Adrenal gland (tissue), 12 donors: Measurements from ENCODE around the gene ARL15. TPM values are rescaled to one million over a fixed set of nuclear protein-coding genes. Genes with fewer than 3 reads are reported as not detected.

ENCODE experiments used
- DNase-seq, 7 donors: peaks; one replicate each; pipeline ENCODE4 v3.0.0-alpha.2; 2019 to 2020
- H3K27ac ChIP-seq, 5 donors: fragments of 200-600 bp; sonication (generic) in 4 of 5; 1 replicate in 3 of 5; 2 replicates in 2 of 5; pipeline versions ENCODE4 v1.5.1 to v1.8.0; 2016 to 2020; ENCODE audit warnings: mild to moderate bottlenecking in 1 of 5
- H3K27me3 ChIP-seq: fragments of 200-600 bp; 2 replicates; pipeline ENCODE4 v1.8.0; 2021
- H3K36me3 ChIP-seq, 2 donors: fragments of 200-600 bp; replicated peaks in 1 of 2; 1 replicate in 1 of 2; 2 replicates in 1 of 2; pipeline versions ENCODE4 v1.5.1 to v1.8.0; 2018 to 2022
- H3K4me1 ChIP-seq, 2 donors: fragments of 200-600 bp; replicated peaks in 1 of 2; 1 replicate in 1 of 2; 2 replicates in 1 of 2; pipeline versions ENCODE4 v1.5.1 to v1.8.0; 2018 to 2021
- H3K4me3 ChIP-seq, 4 donors: fragments of 200-600 bp; sonication (generic) in 3 of 4; one replicate each; pipeline ENCODE4 v1.5.1; 2016 to 2018
- H3K9me3 ChIP-seq, 3 donors: fragments of 200-600 bp; sonication (generic) in 1 of 3; replicated peaks in 1 of 3; 1 replicate in 2 of 3; 2 replicates in 1 of 3; pipeline versions ENCODE4 v1.5.1 to v1.8.0; 2016 to 2021
- CTCF ChIP-seq, 6 experiments: fragments of 450-650 bp in 4 of 6; fragments of 200-600 bp in 2 of 6; sonication (generic) in 1 of 6; IDR thresholded peaks; 1 replicate in 5 of 6; 2 replicates in 1 of 6; pipeline versions ENCODE4 v1.5.1 to v1.8.0; 2016 to 2021; ENCODE audit warnings: antibody characterized with exemption in 6 of 6, mild to moderate bottlenecking in 2 of 6, moderate library complexity in 1 of 6
- POLR2A ChIP-seq, 2 donors: fragments of 450-650 bp; IDR thresholded peaks; one replicate each; pipeline ENCODE4 v1.6.1; 2017; ENCODE audit warnings: antibody characterized with exemption in 2 of 2, mild to moderate bottlenecking in 2 of 2, moderate library complexity in 1 of 2
- WGBS, 4 donors: extraction: QIAGEN DNeasy Blood & Tissue Kit in 2 of 4; methylation state at CpG; one replicate each; pipeline versions ENCODE4 v1.1.5 to v1.1.7; 2013 to 2017; 5-methylcytosine and 5-hydroxymethylcytosine counted together
- intact Hi-C, 2 donors: fragments of 100-400 bp; cut with DNase I; formaldehyde crosslinking; loops; one replicate each; pipeline versions ENCODE4 v1.14.1 to v1.15.0; 2022 to 2023
- polyA plus RNA-seq, 3 donors: library from polyadenylated mRNA; stranded (reverse); fragments of 200-250 nt in 2 of 3; fragments of 350-450 nt in 1 of 3; fragmentation: Illumina TruSeq in 1 of 3; extraction: RNeasy Lipid Tissue Mini Kit (QIAGEN cat#74804) in 1 of 3; gene quantifications; one replicate each; pipeline ENCODE4 v1.2.3, GENCODE V29; 2013 to 2014
- total RNA-seq, 9 donors: library from RNA; depleted of rRNA in 4 of 9; stranded (reverse); fragments of >200 nt in 4 of 9; fragments of 120-200 nt in 1 of 9; fragmentation: NEBNext Ultra II Directional in 1 of 9; extraction: Animal tissue kit (Norgen Biotek cat#: 25700) in 1 of 9; gene quantifications; one replicate each; pipeline versions ENCODE4 v1.1.0 to v1.2.4, GENCODE V29; 2013 to 2023
- donor health status: healthy with polysubstance abuse.
- donor health status: Bipolar disorder and iron deficiency.
- donor health status: DM: yes; HTN: yes; CAD: no.
- donor health status: DM: no; HTN: no; CAD: no.
- donor health status: DM: no; HTN: no; CAD: no.
- donor health status: DM: yes; HTN: yes; CAD: no.

Gene ARL15
- total and polyA plus RNA-seq, 12 donors: 12.1 to 85.6 (median 38.9) TPM

DNA sequence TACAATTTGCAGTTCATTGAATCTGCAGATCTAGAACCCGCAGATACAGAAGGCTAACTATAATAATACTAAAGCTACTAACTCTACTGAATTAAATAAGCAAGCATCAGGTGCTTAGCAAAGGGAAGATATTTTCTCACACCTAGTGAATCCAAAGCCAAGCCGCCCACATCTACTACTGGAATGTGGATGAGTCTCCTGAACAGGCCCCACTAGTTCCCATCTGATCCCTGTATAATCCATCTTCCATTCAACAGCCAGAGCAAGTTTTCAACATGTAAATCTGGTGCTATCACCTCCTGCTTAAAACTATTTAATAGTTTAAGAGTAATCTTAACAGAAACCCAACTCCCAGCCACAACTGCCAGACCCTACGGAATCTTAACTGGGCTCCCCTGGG lies 18.9 kb downstream of the ARL15 start:
- WGBS, 4 donors: 67 to 98% (median 87%) methylated on average over 3 of the region's 3 CpGs
- Histone ChIP-seq H3K4me1 (peaks cover 12 to 16% of the 10 kb centered on the region in 2 donors), H3K36me3 (no peaks in the 10 kb centered on the region), H3K4me3 (no peak overlapping the region), H3K27ac (no peak overlapping the region), H3K27me3 (no peaks in the 10 kb centered on the region), H3K9me3 (no peaks in the 10 kb centered on the region)
- intact Hi-C loops: no loop called here
- DNase-seq: no peak
- no peak for TF ChIP-seq POLR2A (IDR thresholded peaks at IDR 0.05)
- TF ChIP-seq CTCF (IDR thresholded peaks at IDR 0.05): no peak

- TF ChIP-seq CTCF (IDR thresholded peaks at IDR 0.05) (no peak), POLR2A (IDR thresholded peaks at IDR 0.05) (no peak)
- Histone ChIP-seq H3K36me3 (no peaks in the 10 kb centered on the region), H3K27me3 (no peaks in the 10 kb centered on the region), H3K27ac (no peak overlapping the region), H3K9me3 (no peaks in the 10 kb centered on the region), H3K4me1 (peaks cover 0 to 17% of the 10 kb centered on the region in 2 donors), H3K4me3 (no peak overlapping the region)
- no peak for DNase-seq
- intact Hi-C loops: no loop called here
- 95 to 100% (median 98%) methylated on average over 1 of the region's 1 CpG for WGBS, 4 donors
These were observed 20.6 kb downstream of the ARL15 start for GRCh38 chr5:54289769-54290168.

GRCh38 chr5:54288568-54289217 lies 21.7 kb downstream of the ARL15 start:
- TF ChIP-seq POLR2A (IDR thresholded peaks at IDR 0.05): no peak
- TF ChIP-seq CTCF (IDR thresholded peaks at IDR 0.05): no peak
- Histone ChIP-seq H3K27me3 (no peaks in the 10 kb centered on the region), H3K4me3 (no peak overlapping the region), H3K4me1 (peaks cover 0 to 14% of the 10 kb centered on the region in 2 donors), H3K9me3 (no peaks in the 10 kb centered on the region), H3K27ac (no peak overlapping the region), H3K36me3 (no peaks in the 10 kb centered on the region)
- 74 to 94% (median 89%) methylated on average over 5 of the region's 5 CpGs for WGBS, 4 donors
- no peak for DNase-seq
- intact Hi-C loops: no loop called here

DNA sequence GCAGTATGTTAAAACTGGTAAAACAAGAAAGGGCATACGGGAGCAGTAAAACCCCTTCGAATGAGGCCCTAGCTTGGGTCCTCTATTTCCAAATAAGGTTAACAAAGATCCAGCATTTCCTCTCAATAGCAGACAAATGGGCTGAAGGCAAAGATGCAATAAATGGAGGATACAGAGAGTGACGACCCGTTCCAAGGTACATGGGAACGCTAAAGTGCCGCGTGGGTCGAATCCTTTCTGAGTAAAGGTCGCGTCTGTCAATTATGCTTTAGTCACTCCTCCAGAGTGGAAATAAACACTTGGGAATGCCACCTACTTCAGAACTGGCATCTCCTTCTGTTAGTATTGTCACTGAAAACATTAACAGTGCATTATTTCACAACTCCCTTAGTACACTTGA lies 24.7 kb downstream of the ARL15 start:
- no peaks in the 10 kb centered on the region for H3K27me3 ChIP-seq
- intact Hi-C loops: no loop called here
- 44 to 75% (median 57%) methylated on average over 10 of the region's 10 CpGs for WGBS, 4 donors
- no peak overlapping the region for H3K27ac ChIP-seq
- H3K4me1 ChIP-seq: peaks cover 0 to 14% of the 10 kb centered on the region in 2 donors
- DNase-seq: no peak
- TF ChIP-seq CTCF (IDR thresholded peaks at IDR 0.05): no peak
- TF ChIP-seq POLR2A (IDR thresholded peaks at IDR 0.05): no peak
- H3K36me3 ChIP-seq: no peaks in the 10 kb centered on the region
- H3K9me3 ChIP-seq: no peaks in the 10 kb centered on the region
- no peak overlapping the region for H3K4me3 ChIP-seq
